Activated CD8-positive, alpha-beta T cell treated with anti-CD3 and anti-CD28 coated beads, Interleukin-2, amount 10 ng/mL, durations not matched to agents 7 days and 5 days (primary cell): Measurements from ENCODE around the gene DGLUCY. TPM values are rescaled to one million over a fixed set of nuclear protein-coding genes. Genes with fewer than 3 reads are reported as not detected.
"Not testable (repeated sequence)": the region's sequence is repeated elsewhere in the genome, so short reads cannot be mapped to it uniquely, and the experiment has no call there.

Experiments
- ATAC-seq: fragments of 150-1000 bp; cut with Tn5 transposase; one replicate; pipeline ENCODE4 v1.10.0; 2021; ENCODE audit warnings: moderate library complexity
- CTCF ChIA-PET: fragments of 350-600 bp; sonication (Branson Sonifier 250); formaldehyde crosslinking; loops from one replicate; lab custom pipeline; 2021; ENCODE audit warnings: antibody characterized with exemption; lab: Charles Lee
- POLR2A ChIA-PET: fragments of 350-600 bp; sonication (Branson Sonifier 250); formaldehyde crosslinking; loops from one replicate; lab custom pipeline; 2021; ENCODE audit warnings: antibody characterized with exemption; lab: Charles Lee
- DNase-seq: peaks from one replicate; pipeline ENCODE4 v3.0.0-alpha.2; 2020
- H3K27ac Mint-ChIP-seq: one replicate; pipeline ENCODE4 v1.8.0; 2021; ENCODE audit warnings: mild to moderate bottlenecking, mixed read lengths
- H3K27me3 Mint-ChIP-seq: one replicate; pipeline ENCODE4 v1.8.0; 2021; ENCODE audit warnings: low read depth, mixed read lengths
- H3K36me3 Mint-ChIP-seq: one replicate; pipeline ENCODE4 v1.8.0; 2021; ENCODE audit warnings: low read depth, mixed read lengths
- H3K4me1 Mint-ChIP-seq: one replicate; pipeline ENCODE4 v1.8.0; 2021; ENCODE audit warnings: low read depth, mixed read lengths
- H3K4me3 Mint-ChIP-seq: one replicate; pipeline ENCODE4 v1.8.0; 2021; ENCODE audit warnings: mild to moderate bottlenecking, mixed read lengths
- H3K9me3 Mint-ChIP-seq: one replicate; pipeline ENCODE4 v1.8.0; 2022; ENCODE audit warnings: mixed read lengths; ENCODE audit not compliant: insufficient read depth
- total RNA-seq, 2 experiments: library from RNA; stranded (reverse); gene quantifications; one replicate each; pipeline ENCODE4 v1.2.3, GENCODE V29; 2021

Gene DGLUCY
- total RNA-seq, 2 experiments from 2014 or later, result 111 to 119 TPM

- no peak for ATAC-seq
- H3K27ac Mint-ChIP-seq, result peak overlapping the region; percentile 71
Observed at GRCh38 chr14:91257328-91258010, 143.6 kb downstream of the DGLUCY start.

GRCh38 chr14:91258011-91258618, 144.2 kb downstream of the DGLUCY start:
- CTCF ChIA-PET, result interaction anchor here (0.7 to 5.6 kb wide), 5 partner anchors 15 to 80 kb away, joined by 3 to 30 read pairs (median 6); no protein-coding TSS in a partner anchor
- Mint-ChIP-seq H3K27me3 (no peaks in the 10 kb centered on the region), H3K36me3 (peaks cover 11% of the 10 kb centered on the region), H3K4me3 (no peak overlapping the region), H3K9me3 (no peaks in the 10 kb centered on the region), H3K27ac (peak overlapping the region; percentile 71), H3K4me1 (peaks cover 83% of the 10 kb centered on the region)
- POLR2A ChIA-PET, result interaction anchor here (0.7 to 16.7 kb wide), 3 partner anchors 8 to 30 kb away, joined by 3 to 290 read pairs (median 3); partner anchors contain the start of gene GPR68
- DNase-seq (no peak), ATAC-seq (no peak)

More at GRCh38 chr14:91257328-91258010, 143.6 kb downstream of the DGLUCY start:
- H3K36me3 Mint-ChIP-seq, result peaks cover 14% of the 10 kb centered on the region
- H3K4me1 Mint-ChIP-seq, result peaks cover 83% of the 10 kb centered on the region
- ChIA-PET CTCF (interaction anchor here (0.7 to 5.6 kb wide), 7 partner anchors 14 to 84 kb away, joined by 3 to 30 read pairs (median 4); no protein-coding TSS in a partner anchor), POLR2A (interaction anchor here (0.6 to 16.7 kb wide), 3 partner anchors 14 to 873 kb away, joined by 3 to 290 read pairs (median 10); partner anchors contain the start of gene GPR68)
- H3K9me3 Mint-ChIP-seq, result no peaks in the 10 kb centered on the region
- no peaks in the 10 kb centered on the region for H3K27me3 Mint-ChIP-seq
- DNase-seq, result no peak
- H3K4me3 Mint-ChIP-seq, result no peak overlapping the region

DNA sequence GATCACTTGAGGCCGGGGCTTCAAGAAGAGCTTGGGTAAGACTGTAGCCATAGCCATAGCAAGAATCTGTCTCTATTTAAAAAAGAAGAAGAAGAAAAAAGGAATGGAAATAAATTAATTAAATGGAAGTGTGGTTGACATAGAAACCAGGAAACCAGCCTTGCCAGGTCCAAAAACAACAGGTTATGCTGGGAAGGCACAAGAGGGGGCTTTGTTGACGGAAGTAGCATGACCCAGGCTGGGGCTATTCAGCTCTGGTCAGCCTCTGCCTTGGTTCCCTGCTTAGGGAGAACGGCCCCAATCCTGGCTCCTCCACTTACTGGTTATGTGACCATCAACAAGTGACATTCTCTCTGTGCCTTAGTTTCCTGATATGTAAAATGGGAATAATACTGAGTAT, 145.0 kb downstream of the DGLUCY start:
- Mint-ChIP-seq H3K36me3 (peaks cover 17% of the 10 kb centered on the region), H3K9me3 (no peaks in the 10 kb centered on the region), H3K27ac (peak overlapping the region; percentile 3), H3K4me1 (peaks cover 87% of the 10 kb centered on the region), H3K4me3 (no peak overlapping the region), H3K27me3 (no peaks in the 10 kb centered on the region)
- POLR2A ChIA-PET, result interaction anchor here (0.7 to 16.7 kb wide), 3 partner anchors 9 to 29 kb away, joined by 3 to 290 read pairs (median 3); partner anchors contain the start of gene GPR68
- CTCF ChIA-PET, result interaction anchor here (5.6 kb wide), 1 partner anchor 81 kb away, joined by 30 read pairs; no protein-coding TSS in a partner anchor
- ATAC-seq (no peak), DNase-seq (no peak)

- peak; percentile 85 for ATAC-seq
- DNase-seq, result peak; percentile 76
- Mint-ChIP-seq H3K4me3 (peak overlapping the region; percentile 17), H3K9me3 (no peaks in the 10 kb centered on the region), H3K27me3 (no peaks in the 10 kb centered on the region), H3K27ac (peak overlapping the region; percentile 33), H3K36me3 (peaks cover 17% of the 10 kb centered on the region), H3K4me1 (peaks cover 85% of the 10 kb centered on the region)
- ChIA-PET POLR2A (interaction anchor here (0.6 to 16.7 kb wide), 4 partner anchors 10 to 60 kb away, joined by 4 to 290 read pairs (median 6); partner anchors contain the start of gene GPR68), CTCF (interaction anchor here (0.6 to 2.4 kb wide), 7 partner anchors 9 to 84 kb away, joined by 3 to 13 read pairs (median 4); partner anchors contain the start of gene GPR68)
Observed at GRCh38 chr14:91261115-91261514, 147.2 kb downstream of the DGLUCY start.

DNA sequence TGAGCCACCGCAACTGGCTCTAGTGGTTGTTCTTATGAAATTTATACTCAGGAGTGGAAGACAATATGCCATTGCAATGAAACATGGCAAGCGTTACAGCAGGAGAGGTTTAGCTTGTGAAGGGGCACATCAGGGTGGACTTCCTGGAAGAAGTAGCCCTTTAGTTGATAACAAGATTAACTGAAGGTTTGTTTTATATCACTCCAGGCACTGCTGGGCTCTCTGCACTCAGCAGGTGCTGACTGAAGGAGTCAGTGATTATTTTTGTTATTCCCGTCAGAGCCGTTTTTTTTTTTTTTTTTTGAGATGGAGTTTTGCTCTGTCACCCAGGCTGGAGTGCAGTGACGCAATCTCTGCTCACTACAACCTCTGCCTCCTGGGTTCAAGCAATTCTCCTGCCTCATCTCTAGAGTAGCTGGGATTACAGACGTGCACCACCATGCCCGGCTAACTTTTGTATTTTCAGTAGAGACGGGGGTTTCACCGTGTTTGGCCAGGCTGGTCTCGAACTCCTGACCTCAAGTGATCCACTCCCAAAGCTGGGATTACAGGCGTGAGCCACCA, 148.2 kb downstream of the DGLUCY start:
- CTCF ChIA-PET, result interaction anchor here (1.1 to 2.4 kb wide), 5 partner anchors 10 to 85 kb away, joined by 4 to 13 read pairs (median 5); no protein-coding TSS in a partner anchor
- peaks cover 75% of the 10 kb centered on the region for H3K4me1 Mint-ChIP-seq
- H3K27ac Mint-ChIP-seq, result no peak overlapping the region

GRCh38 chr14:91263329-91263728, 149.5 kb downstream of the DGLUCY start:
- H3K9me3 Mint-ChIP-seq, result no peaks in the 10 kb centered on the region
- ChIA-PET CTCF (interaction anchor here (1.0 to 1.5 kb wide), 2 partner anchors 23 to 86 kb away, joined by 3 to 5 read pairs; no protein-coding TSS in a partner anchor), POLR2A (interaction anchor here (16.7 kb wide), 1 partner anchor 20 kb away, joined by 290 read pairs; the partner anchor contains the start of gene GPR68)
- H3K27ac Mint-ChIP-seq, result peak overlapping the region; percentile 34
- peaks cover 68% of the 10 kb centered on the region for H3K4me1 Mint-ChIP-seq
- peaks cover 33% of the 10 kb centered on the region for H3K36me3 Mint-ChIP-seq
- H3K27me3 Mint-ChIP-seq, result no peaks in the 10 kb centered on the region
- peak overlapping the region; percentile 74 for H3K4me3 Mint-ChIP-seq
- DNase-seq (no peak), ATAC-seq (no peak)

More for the DNA sequence above, 148.2 kb downstream of the DGLUCY start:
- Mint-ChIP-seq H3K4me3 (no peak overlapping the region), H3K27me3 (no peaks in the 10 kb centered on the region), H3K9me3 (no peaks in the 10 kb centered on the region), H3K36me3 (peaks cover 22% of the 10 kb centered on the region)
- DNase-seq, result no peak
- ATAC-seq, result no peak
- POLR2A ChIA-PET, result interaction anchor here (0.9 to 16.7 kb wide), 3 partner anchors 12 to 26 kb away, joined by 6 to 290 read pairs (median 7); partner anchors contain the start of gene GPR68

DNA sequence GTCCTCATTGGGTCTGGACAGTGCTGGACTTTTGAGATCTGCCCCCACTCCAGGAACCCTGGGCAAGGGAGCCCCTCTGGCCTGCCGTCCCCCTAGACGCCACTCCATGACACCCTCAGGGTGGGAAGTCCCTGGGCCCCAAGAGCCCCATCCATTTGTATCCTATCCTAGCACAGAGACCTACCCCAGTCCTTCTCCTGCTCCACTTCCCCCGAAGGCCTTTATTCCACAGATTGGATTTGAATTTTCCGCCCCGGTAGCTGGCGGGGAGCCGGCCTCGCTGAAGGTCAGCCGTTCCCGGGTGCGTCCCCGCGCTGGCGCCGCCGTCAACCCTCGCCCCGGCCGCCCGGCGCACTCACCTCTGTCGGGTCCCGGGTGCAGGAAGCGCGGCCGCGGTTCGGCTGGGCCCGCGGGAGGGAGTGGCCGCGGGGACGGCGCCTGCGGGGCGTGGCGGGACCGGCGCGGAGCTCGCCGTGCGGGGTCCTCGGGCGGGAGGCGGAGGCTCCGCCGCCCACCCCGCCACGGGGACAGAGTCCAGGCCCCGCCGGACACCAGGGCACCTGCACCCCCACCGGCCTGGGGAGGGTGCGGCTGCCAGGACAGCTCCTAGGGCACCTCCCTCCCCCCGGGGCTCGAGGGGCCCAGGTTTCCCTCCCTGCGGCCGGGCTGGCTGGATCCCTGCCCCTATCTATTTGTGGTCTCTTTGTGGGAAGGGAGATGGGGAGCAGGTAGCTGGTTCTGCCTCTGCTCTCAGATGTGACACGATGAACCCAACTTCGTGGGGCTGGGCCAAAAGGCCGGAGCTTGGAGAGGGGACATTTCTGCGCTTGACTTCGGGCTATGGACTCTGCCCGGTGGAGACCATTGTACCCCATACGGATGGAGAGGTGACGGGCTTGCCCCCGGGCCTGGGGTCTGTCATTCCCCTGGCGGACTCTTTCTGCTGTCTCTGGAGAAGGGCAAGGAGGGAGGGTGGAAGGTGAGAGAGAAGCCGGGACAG, 150.6 kb downstream of the DGLUCY start:
- ChIA-PET POLR2A (interaction anchor here (0.6 to 16.7 kb wide), 5 partner anchors 9 to 49 kb away, joined by 3 to 290 read pairs (median 4); partner anchors contain the start of gene GPR68), CTCF (interaction anchor here (0.7 to 1.3 kb wide), 3 partner anchors 21 to 87 kb away, joined by 3 to 6 read pairs (median 3); no protein-coding TSS in a partner anchor)
- peaks cover 70% of the 10 kb centered on the region for H3K4me1 Mint-ChIP-seq
- H3K36me3 Mint-ChIP-seq, result peaks cover 41% of the 10 kb centered on the region
- peak; percentile 45 for DNase-seq
- peak overlapping the region; percentile 74 for H3K4me3 Mint-ChIP-seq
- no peaks in the 10 kb centered on the region for H3K9me3 Mint-ChIP-seq
- no peaks in the 10 kb centered on the region for H3K27me3 Mint-ChIP-seq
- peak; percentile 51 for ATAC-seq
- peak overlapping the region; percentile 81 for H3K27ac Mint-ChIP-seq

DNA sequence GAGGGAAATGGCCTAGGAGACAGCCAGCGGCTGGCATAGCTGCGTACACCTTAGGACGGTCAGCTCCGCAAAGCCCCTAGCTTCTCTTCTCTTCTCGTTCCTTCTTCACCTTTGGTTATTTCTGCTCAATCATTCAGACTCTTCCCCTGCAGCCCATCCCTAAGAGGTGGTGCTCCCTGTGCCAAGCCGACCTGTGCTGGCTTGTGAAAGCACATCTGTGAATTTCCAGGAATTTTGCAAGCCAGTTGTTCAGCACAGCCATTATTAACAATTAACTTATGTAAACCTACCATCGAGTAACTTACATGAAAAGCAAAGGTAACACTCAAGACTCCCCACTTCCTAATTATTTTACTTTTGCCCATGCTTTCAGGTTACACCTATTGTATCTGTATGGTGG, 151.5 kb downstream of the DGLUCY start:
- ChIA-PET POLR2A (interaction anchor here (0.6 to 16.7 kb wide), 3 partner anchors 22 to 36 kb away, joined by 3 to 290 read pairs (median 4); partner anchors contain the start of gene GPR68), CTCF (interaction anchor here (1.0 to 1.3 kb wide), 2 partner anchors 87 to 88 kb away, joined by 3 to 6 read pairs; no protein-coding TSS in a partner anchor)
- Mint-ChIP-seq H3K9me3 (no peaks in the 10 kb centered on the region), H3K27me3 (no peaks in the 10 kb centered on the region), H3K4me3 (peak overlapping the region; percentile 46), H3K36me3 (peaks cover 45% of the 10 kb centered on the region), H3K27ac (peak overlapping the region; percentile 56), H3K4me1 (peaks cover 62% of the 10 kb centered on the region)
- no peak for ATAC-seq
- DNase-seq, result no peak

- DNase-seq, H3K9me3 Mint-ChIP-seq, H3K4me3 Mint-ChIP-seq, ATAC-seq, H3K27ac Mint-ChIP-seq, H3K27me3 Mint-ChIP-seq: not testable (repeated sequence)
- ChIA-PET CTCF (interaction anchor here (1.9 kb wide), 1 partner anchor 89 kb away, joined by 8 read pairs; no protein-coding TSS in a partner anchor), POLR2A (interaction anchor here (0.8 kb wide), 1 partner anchor 19 kb away, joined by 3 read pairs; no protein-coding TSS in a partner anchor)
- peaks cover 43% of the 10 kb centered on the region for H3K36me3 Mint-ChIP-seq
- peaks cover 57% of the 10 kb centered on the region for H3K4me1 Mint-ChIP-seq
Observed at GRCh38 chr14:91266276-91266675, 152.4 kb downstream of the DGLUCY start.

GRCh38 chr14:91267965-91268437, 154.1 kb downstream of the DGLUCY start:
- ChIA-PET CTCF (interaction anchor here (1.9 kb wide), 1 partner anchor 91 kb away, joined by 8 read pairs; no protein-coding TSS in a partner anchor), POLR2A (interaction anchor here (2.1 kb wide), 1 partner anchor 26 kb away, joined by 9 read pairs; no protein-coding TSS in a partner anchor)
- Mint-ChIP-seq H3K4me3 (no peak overlapping the region), H3K27ac (peak overlapping the region; percentile 7), H3K36me3 (peaks cover 51% of the 10 kb centered on the region), H3K27me3 (no peaks in the 10 kb centered on the region), H3K9me3 (no peaks in the 10 kb centered on the region), H3K4me1 (peaks cover 41% of the 10 kb centered on the region)
- DNase-seq, result no peak
- no peak for ATAC-seq
